ENCODE measurements around the gene CHIC2. TPM values are rescaled to one million over a fixed set of nuclear protein-coding genes. Genes with fewer than 3 reads are reported as not detected.
A peak's percentile ranks its signal among the peaks of the same experiment; 100 is the strongest.

The CHIC2 gene
- total RNA-seq, 1 donor from 2014 or later = 14.5 TPM

DNA sequence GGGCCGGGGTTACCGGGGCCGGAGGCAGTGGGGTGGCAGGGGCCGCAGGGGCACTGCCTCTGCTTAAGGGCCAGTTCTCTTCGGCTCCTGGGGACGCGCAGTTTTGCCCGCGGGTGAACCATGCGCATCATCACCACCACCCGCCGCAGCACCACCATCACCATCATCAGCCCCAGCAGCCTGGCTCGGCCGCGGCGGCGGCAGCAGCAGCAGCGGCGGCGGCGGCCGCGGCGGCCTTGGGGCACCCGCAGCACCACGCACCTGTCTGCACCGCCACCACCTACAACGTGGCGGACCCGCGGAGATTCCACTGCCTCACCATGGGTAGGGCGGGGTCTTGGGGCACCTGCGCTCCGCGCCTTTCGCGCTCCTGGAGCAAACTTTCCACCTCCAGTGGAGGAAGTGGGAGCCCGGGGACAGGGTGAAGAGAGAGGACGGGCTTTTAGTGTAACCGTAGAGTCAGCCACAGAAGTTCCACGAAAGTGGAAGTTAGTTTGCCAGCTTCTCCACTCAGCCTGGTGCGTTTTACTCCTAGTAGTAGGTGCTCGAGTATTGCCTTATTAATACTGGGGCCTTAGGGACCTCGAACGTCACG, 36.3 kb upstream of the CHIC2 start:
- no peak for TF ChIP-seq CTCF (IDR thresholded peaks at IDR 0.05; ENCODE audit: partially characterized antibody, unreplicated experiment)
- Mint-ChIP-seq H3K36me3 (ENCODE audit: unreplicated experiment) (peaks cover 6% of the 10 kb centered on the region), H3K27me3 (ENCODE audit: unreplicated experiment) (peaks cover 55% of the 10 kb centered on the region), H3K4me1 (ENCODE audit: low read depth, unreplicated experiment) (peaks cover 15% of the 10 kb centered on the region), H3K27ac (ENCODE audit: unreplicated experiment) (no peak overlapping the region), H3K9me3 (ENCODE audit: unreplicated experiment) (peaks cover 13% of the 10 kb centered on the region), H3K4me3 (ENCODE audit: unreplicated experiment) (peak overlapping the region; percentile 42)
- peak; percentile 28 for DNase-seq

DNA sequence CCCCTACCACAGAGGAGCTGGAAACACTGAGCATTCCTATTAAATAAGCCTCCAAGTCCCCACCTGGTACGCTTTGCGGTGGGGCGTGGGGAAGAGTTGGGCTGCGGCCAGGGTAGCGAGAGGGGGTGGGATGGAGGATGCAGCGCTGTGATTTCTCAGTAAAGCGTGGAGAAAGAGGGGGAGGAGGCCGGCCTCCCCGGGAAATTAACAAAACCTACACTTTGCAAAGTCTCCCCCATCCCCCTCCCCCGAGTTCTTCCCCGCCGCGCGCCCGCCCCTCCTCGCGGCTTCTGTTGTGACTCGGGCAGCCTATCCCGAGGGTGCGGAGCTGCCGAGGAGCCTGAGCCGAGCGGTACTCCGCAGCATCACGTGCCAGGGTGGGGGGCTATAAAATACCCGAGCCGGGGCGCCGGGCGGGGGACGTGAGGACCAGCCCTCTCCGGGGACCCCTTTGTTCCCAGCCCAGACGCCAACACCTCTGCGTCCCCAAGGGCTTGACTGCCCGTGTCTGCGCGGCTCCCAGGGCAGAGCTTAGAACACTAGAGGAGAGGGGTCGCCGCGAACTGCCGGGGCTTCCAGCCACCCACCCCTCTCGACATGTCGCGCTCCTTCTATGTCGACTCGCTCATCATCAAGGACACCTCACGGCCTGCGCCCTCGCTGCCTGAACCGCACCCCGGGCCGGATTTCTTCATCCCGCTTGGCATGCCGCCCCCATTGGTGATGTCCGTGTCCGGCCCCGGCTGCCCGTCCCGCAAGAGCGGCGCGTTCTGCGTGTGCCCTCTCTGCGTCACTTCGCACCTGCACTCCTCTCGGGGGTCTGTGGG, 35.6 kb upstream of the CHIC2 start, which contains the start of gene GSX2:
Gene GSX2, plus strand, starts transcription at position 416 of the 827 bp plus-strand sequence. Its CDS starts 182 bp downstream, at position 598.
- Mint-ChIP-seq H3K4me1 (ENCODE audit: low read depth, unreplicated experiment) (peaks cover 15% of the 10 kb centered on the region), H3K27me3 (ENCODE audit: unreplicated experiment) (peaks cover 54% of the 10 kb centered on the region)
- DNase-seq = peak; percentile 41

GRCh38 chr4:54099287-54099747, 34.9 kb upstream of the CHIC2 start:
- DNase-seq = no peak
- peak overlapping the region; percentile 64 for H3K4me3 Mint-ChIP-seq (ENCODE audit: unreplicated experiment)
- no peak for TF ChIP-seq CTCF (IDR thresholded peaks at IDR 0.05; ENCODE audit: partially characterized antibody, unreplicated experiment)
- no peak overlapping the region for H3K27ac Mint-ChIP-seq (ENCODE audit: unreplicated experiment)
- peaks cover 9% of the 10 kb centered on the region for H3K9me3 Mint-ChIP-seq (ENCODE audit: unreplicated experiment)
- peaks cover 48% of the 10 kb centered on the region for H3K27me3 Mint-ChIP-seq (ENCODE audit: unreplicated experiment)
- H3K4me1 Mint-ChIP-seq (ENCODE audit: low read depth, unreplicated experiment) = peaks cover 15% of the 10 kb centered on the region
- no peaks in the 10 kb centered on the region for H3K36me3 Mint-ChIP-seq (ENCODE audit: unreplicated experiment)

More for the DNA sequence above, 35.6 kb upstream of the CHIC2 start, which contains the start of gene GSX2:
- TF ChIP-seq CTCF (IDR thresholded peaks at IDR 0.05; ENCODE audit: partially characterized antibody, unreplicated experiment) = no peak
- Mint-ChIP-seq H3K4me3 (ENCODE audit: unreplicated experiment) (peak within 1 kb of the TSS; percentile 70), H3K27ac (ENCODE audit: unreplicated experiment) (no peak within 1 kb of the TSS), H3K36me3 (ENCODE audit: unreplicated experiment) (peaks cover 5% of the 10 kb centered on the region), H3K9me3 (ENCODE audit: unreplicated experiment) (peaks cover 13% of the 10 kb centered on the region)

DNA sequence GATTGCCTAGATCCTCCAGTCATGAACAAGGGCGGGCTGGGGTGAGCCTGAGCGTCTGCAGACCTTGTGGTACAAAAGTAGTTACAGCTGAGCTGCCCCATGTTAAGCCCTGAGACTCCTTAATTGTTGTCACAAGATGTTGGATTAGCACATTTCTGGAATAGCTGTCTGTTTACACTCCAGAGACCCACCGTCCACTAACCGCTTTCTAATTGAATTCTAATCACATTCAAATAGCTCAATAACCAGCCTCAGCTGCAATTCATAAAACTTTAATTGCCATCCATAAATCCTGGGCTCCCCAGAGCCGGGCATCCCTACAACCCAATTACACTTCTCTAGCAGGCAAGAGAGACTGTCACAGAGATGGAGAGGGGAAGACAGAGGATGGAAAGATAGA, 34.0 kb upstream of the CHIC2 start:
- H3K9me3 Mint-ChIP-seq (ENCODE audit: unreplicated experiment) = peaks cover 12% of the 10 kb centered on the region
- no peak for DNase-seq
- no peak overlapping the region for H3K27ac Mint-ChIP-seq (ENCODE audit: unreplicated experiment)
- H3K4me3 Mint-ChIP-seq (ENCODE audit: unreplicated experiment) = no peak overlapping the region
- peaks cover 49% of the 10 kb centered on the region for H3K27me3 Mint-ChIP-seq (ENCODE audit: unreplicated experiment)
- no peaks in the 10 kb centered on the region for H3K36me3 Mint-ChIP-seq (ENCODE audit: unreplicated experiment)
- peaks cover 13% of the 10 kb centered on the region for H3K4me1 Mint-ChIP-seq (ENCODE audit: low read depth, unreplicated experiment)
- no peak for TF ChIP-seq CTCF (IDR thresholded peaks at IDR 0.05; ENCODE audit: partially characterized antibody, unreplicated experiment)

DNA sequence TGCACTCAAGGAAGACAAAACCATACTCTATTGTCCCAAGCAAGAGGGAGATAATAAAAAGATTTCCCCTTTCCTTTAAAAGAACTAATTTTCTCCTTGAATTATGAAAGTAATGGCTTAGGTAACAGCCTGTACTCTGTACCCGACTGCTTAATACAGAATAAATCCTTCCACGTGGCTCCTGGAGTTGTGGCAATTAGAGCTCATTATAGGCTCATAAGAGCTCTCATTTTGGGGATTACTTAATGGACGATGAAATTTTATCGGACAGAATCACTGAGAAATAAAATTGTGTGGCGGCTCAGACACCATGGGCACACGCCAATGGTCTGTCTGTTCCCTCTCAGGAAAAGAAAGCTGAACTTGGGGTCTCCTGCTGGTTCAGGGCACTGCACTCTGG, 32.7 kb upstream of the CHIC2 start:
- TF ChIP-seq CTCF (IDR thresholded peaks at IDR 0.05; ENCODE audit: partially characterized antibody, unreplicated experiment) = no peak
- no peak overlapping the region for H3K27ac Mint-ChIP-seq (ENCODE audit: unreplicated experiment)
- no peak overlapping the region for H3K4me3 Mint-ChIP-seq (ENCODE audit: unreplicated experiment)
- H3K36me3 Mint-ChIP-seq (ENCODE audit: unreplicated experiment) = no peaks in the 10 kb centered on the region
- H3K27me3 Mint-ChIP-seq (ENCODE audit: unreplicated experiment) = peaks cover 45% of the 10 kb centered on the region
- no peak for DNase-seq
- peaks cover 9% of the 10 kb centered on the region for H3K9me3 Mint-ChIP-seq (ENCODE audit: unreplicated experiment)
- H3K4me1 Mint-ChIP-seq (ENCODE audit: low read depth, unreplicated experiment) = peaks cover 7% of the 10 kb centered on the region

Measured in glutamatergic neuron (in vitro differentiated cells).